HCT116 (cell line): ENCODE results near the gene KMT2E. TPM values are rescaled to one million over a fixed set of nuclear protein-coding genes. Genes with fewer than 3 reads are reported as not detected.

ENCODE experiments used
- ATAC-seq: fragments of 200-7000 bp; cut with Tn5 transposase; 2 replicates; pipeline ENCODE4 v1.9.1; 2020; ENCODE audit warnings: mild to moderate bottlenecking, moderate library complexity
- BruUV-seq: library from RNA; stranded (reverse); fragments of 400-500 nt; replicated peaks from 2 replicates; lab custom pipeline; 2021; lab: Mats Ljungman, UMichigan
- CTCF ChIA-PET: fragments of 300-600 bp; sonication (Branson Sonifier 250); formaldehyde crosslinking; loops from one replicate; lab custom pipeline; 2021; ENCODE audit warnings: antibody characterized with exemption; lab: Charles Lee
- POLR2A ChIA-PET: fragments of 300-600, 350-600 bp; sonication (Branson Sonifier 250); formaldehyde crosslinking; loops from one replicate; lab custom pipeline; 2021; ENCODE audit warnings: antibody characterized with exemption; lab: Charles Lee
- RAD21 ChIA-PET, 2 experiments: fragments of 300-600 bp; sonication (Branson Sonifier 250); formaldehyde crosslinking; loops; one replicate each; lab custom pipeline; 2023; ENCODE audit warnings: low total read pairs in 2 of 2; ENCODE audit not compliant: uncharacterized antibody in 2 of 2, unreplicated experiment in 2 of 2, low non-redundant PET in 1 of 2; lab: Charles Lee
- DNase-seq: peaks from one replicate; pipeline ENCODE4 v3.0.0-alpha.2; 2010; ENCODE audit warnings: low read depth, low spot score
- H2AFZ ChIP-seq: fragments of 200-600 bp; shearing (Covaris generic), sonication (generic); 2 replicates; pipeline ENCODE4 v1.6.1; 2017; ENCODE audit warnings: low read depth, mixed run types, mixed read lengths, antibody characterized with exemption, low read length; ENCODE audit not compliant: poor library complexity, severe bottlenecking
- H3K27ac ChIP-seq: 2 replicates; pipeline ENCODE4 v1.5.1; 2012; ENCODE audit warnings: low read depth, low read length
- H3K27me3 ChIP-seq: fragments of 200-600 bp; sonication (generic); 2 replicates; pipeline ENCODE4 v1.6.1; 2016; ENCODE audit warnings: mixed run types, low read length, mixed read lengths; ENCODE audit not compliant: insufficient read depth
- H3K36me3 ChIP-seq, 2 experiments: fragments of 200-500 bp in 1 of 2; fragments of 200-600 bp in 1 of 2; sonication (Bioruptor generic) in 1 of 2; sonication (generic) in 1 of 2; 2 replicates each; pipeline versions ENCODE4 v1.5.1 to v1.6.1; 2014 to 2016; ENCODE audit warnings: low read length in 2 of 2, inconsistent platforms in 1 of 2, mixed read lengths in 1 of 2, mixed run types in 1 of 2; ENCODE audit not compliant: insufficient read depth in 2 of 2, control insufficient read depth in 1 of 2
- H3K4me1 ChIP-seq, 2 experiments: fragments of 200-600 bp in 1 of 2; sonication (generic) in 1 of 2; 2 replicates each; pipeline versions ENCODE4 v1.5.1 to v1.6.1; 2012 to 2017; ENCODE audit warnings: low read length in 2 of 2, inconsistent platforms in 1 of 2, mild to moderate bottlenecking in 1 of 2, mixed read lengths in 1 of 2, mixed run types in 1 of 2, moderate library complexity in 1 of 2; ENCODE audit not compliant: insufficient read depth in 2 of 2, control insufficient read depth in 1 of 2
- H3K4me2 ChIP-seq: fragments of 200-600 bp; sonication (generic); 2 replicates; pipeline ENCODE4 v1.6.1; 2017; ENCODE audit warnings: mixed run types, low read length, mixed read lengths
- H3K4me3 ChIP-seq, 2 experiments: fragments of 200-600 bp in 1 of 2; sonication (generic) in 1 of 2; replicated peaks in 1 of 2; 2 replicates each; pipeline ENCODE4 v1.5.1; 2011 to 2016; ENCODE audit warnings: low read length in 2 of 2, control low read depth in 1 of 2, low read depth in 1 of 2, mild to moderate bottlenecking in 1 of 2, mixed read lengths in 1 of 2, mixed run types in 1 of 2
- H3K79me2 ChIP-seq: fragments of 200-600 bp; sonication (generic); 2 replicates; pipeline ENCODE4 v1.6.1; 2017; ENCODE audit warnings: mild to moderate bottlenecking, mixed run types, low read length, moderate library complexity, mixed read lengths; ENCODE audit not compliant: insufficient read depth
- H3K9ac ChIP-seq: fragments of 200-600 bp; sonication (generic); 2 replicates; pipeline ENCODE4 v1.6.1; 2016; ENCODE audit warnings: low read length, mixed read lengths
- H3K9me2 ChIP-seq: fragments of 200-600 bp; sonication (generic), shearing (Covaris generic); 2 replicates; pipeline ENCODE4 v1.6.1; 2017; ENCODE audit warnings: mixed run types, mild to moderate bottlenecking, moderate library complexity; ENCODE audit not compliant: insufficient read depth
- H3K9me3 ChIP-seq, 2 experiments: fragments of 200-500 bp in 1 of 2; fragments of 200-600 bp in 1 of 2; sonication (Bioruptor generic) in 1 of 2; sonication (generic) in 1 of 2; 2 replicates each; pipeline ENCODE4 v1.6.1; 2014 to 2017; ENCODE audit warnings: low read length in 2 of 2, mixed read lengths in 2 of 2, inconsistent platforms in 1 of 2, low read depth in 1 of 2, mild to moderate bottlenecking in 1 of 2, mixed run types in 1 of 2, moderate library complexity in 1 of 2; ENCODE audit not compliant: control insufficient read depth in 1 of 2, insufficient read depth in 1 of 2
- H4K20me1 ChIP-seq: fragments of 200-600 bp; sonication (generic), shearing (Covaris generic); 2 replicates; pipeline ENCODE4 v1.6.1; 2017; ENCODE audit warnings: mixed run types, mild to moderate bottlenecking, moderate library complexity; ENCODE audit not compliant: insufficient read depth
- ATF3 ChIP-seq: IDR thresholded peaks from 2 replicates; pipeline ENCODE4 v1.6.1; 2012
- CBX3 ChIP-seq: IDR thresholded peaks from 2 replicates; pipeline ENCODE4 v1.6.1; 2012; ENCODE audit warnings: low read depth
- CEBPB ChIP-seq: IDR thresholded peaks from 2 replicates; pipeline ENCODE4 v1.6.1; 2012; ENCODE audit warnings: low read depth
- CTCF ChIP-seq, 3 experiments: fragments of 200-600 bp in 1 of 3; sonication (generic) in 1 of 3; IDR thresholded peaks in 2 of 3; conservative IDR thresholded peaks in 1 of 3; 2 replicates each; pipeline ENCODE4 v1.5.1; 2012 to 2017; ENCODE audit warnings: low read depth in 2 of 3, low read length in 2 of 3, antibody characterized with exemption in 1 of 3, borderline replicate concordance in 1 of 3, control low read depth in 1 of 3, mild to moderate bottlenecking in 1 of 3, mixed read lengths in 1 of 3, mixed run types in 1 of 3, moderate library complexity in 1 of 3; ENCODE audit not compliant: insufficient read depth in 1 of 3
- EGR1 ChIP-seq: IDR thresholded peaks from 2 replicates; pipeline ENCODE4 v1.6.1; 2012; ENCODE audit warnings: low read depth
- ELF1 ChIP-seq: IDR thresholded peaks from 2 replicates; pipeline ENCODE4 v1.6.1; 2012; ENCODE audit warnings: low read depth, borderline replicate concordance
- EZH2 ChIP-seq: fragments of 200-600 bp; sonication (generic); IDR thresholded peaks from 2 replicates; pipeline ENCODE4 v1.6.1; 2017; ENCODE audit warnings: antibody characterized with exemption, mixed run types
- EZH2phosphoT487 ChIP-seq: fragments of 200-600 bp; IDR thresholded peaks from 2 replicates; pipeline ENCODE4 v1.6.1; 2018; ENCODE audit warnings: antibody characterized with exemption, borderline replicate concordance
- FOSL1 ChIP-seq: IDR thresholded peaks from 2 replicates; pipeline ENCODE4 v1.6.1; 2012; ENCODE audit warnings: low read depth
- JUND ChIP-seq: IDR thresholded peaks from 2 replicates; pipeline ENCODE4 v1.6.1; 2012
- POLR2A ChIP-seq: IDR thresholded peaks from 2 replicates; pipeline ENCODE4 v1.7.0; 2011; ENCODE audit warnings: borderline replicate concordance; ENCODE audit not compliant: insufficient read depth, insufficient read length; ENCODE audit errors: extremely low read depth
- REST ChIP-seq: IDR thresholded peaks from 2 replicates; pipeline ENCODE4 v1.6.1; 2012; ENCODE audit warnings: low read depth
- SP1 ChIP-seq: IDR thresholded peaks from 2 replicates; pipeline ENCODE4 v1.6.1; 2012; ENCODE audit warnings: low read depth
- SRF ChIP-seq: IDR thresholded peaks from 2 replicates; pipeline ENCODE4 v1.6.1; 2012; ENCODE audit warnings: low read depth
- TCF7L2 ChIP-seq: IDR thresholded peaks from 2 replicates; pipeline ENCODE4 v1.7.0; 2011; ENCODE audit warnings: borderline replicate concordance, inconsistent platforms; ENCODE audit not compliant: insufficient read depth, insufficient read length; ENCODE audit errors: extremely low read depth
- YY1 ChIP-seq: IDR thresholded peaks from 2 replicates; pipeline ENCODE4 v1.6.1; 2011; ENCODE audit warnings: low read length, low read depth, moderate library complexity, mild to moderate bottlenecking; ENCODE audit not compliant: insufficient replicate concordance; ENCODE audit errors: extremely low read depth
- ZFX ChIP-seq: fragments of 450-650 bp; IDR thresholded peaks from 2 replicates; pipeline ENCODE4 v1.6.1; 2017
- ZNF274 ChIP-seq: fragments of 200-500 bp; sonication (Bioruptor generic); IDR thresholded peaks from 2 replicates; pipeline ENCODE4 v1.6.1; 2014; ENCODE audit warnings: mild to moderate bottlenecking, low read depth, low read length, inconsistent platforms
- intact Hi-C: fragments of 100-400 bp; cut with micrococcal nuclease; formaldehyde crosslinking; loops from 2 replicates; pipeline ENCODE4 v1.10.0; 2022
- total RNA-seq: library from RNA; stranded (reverse); gene quantifications from one replicate; pipeline ENCODE4 v1.2.1, GENCODE V29; 2021; ENCODE audit not compliant: unreplicated experiment

Gene KMT2E
- total RNA-seq, 1 experiment from 2014 or later = 39.8 TPM

GRCh38 chr7:105118612-105119600 is 104.9 kb downstream of the KMT2E start:
- intact Hi-C loops = no loop called here
- no peak for ATAC-seq
- POLR2A ChIA-PET = no interaction called here

More at GRCh38 chr7:105118612-105119600, 104.9 kb downstream of the KMT2E start:
- H3K79me2 ChIP-seq = no peaks in the 10 kb centered on the region
- no peak for DNase-seq
- no peak for TF ChIP-seq YY1
- TF ChIP-seq SP1 = no peak
- no peak for TF ChIP-seq FOSL1
- TF ChIP-seq ELF1 = no peak
- TF ChIP-seq REST = no peak
- no peak for TF ChIP-seq SRF
- no peak for TF ChIP-seq EZH2
- no peak for TF ChIP-seq TCF7L2
- no peak for TF ChIP-seq ATF3
- TF ChIP-seq EZH2phosphoT487 = no peak
- no peak for TF ChIP-seq EGR1
- TF ChIP-seq CEBPB = no peak
- TF ChIP-seq ZFX = no peak
- no peak for TF ChIP-seq JUND
- no peak for TF ChIP-seq CTCF (IDR thresholded peaks at IDR 0.05 in 2 of 3, conservative IDR thresholded peaks at IDR 0.05 in 1 of 3; ENCODE audit: borderline replicate concordance in 1 of 3, insufficient read depth in 1 of 3, low read depth in 2 of 3, low read length in 2 of 3)
- TF ChIP-seq CBX3 = no peak
- TF ChIP-seq POLR2A = no peak
- no peak for TF ChIP-seq ZNF274
- TF ChIP-seq, all 23 proteins: peak for 0
- Histone ChIP-seq H2AFZ (no peak overlapping the region), H3K27me3 (no peaks in the 10 kb centered on the region), H3K9me3 (no peaks in the 10 kb centered on the region), H3K36me3 (peaks cover 0 to 12% of the 10 kb centered on the region in 2 experiments; a peak in 3 of 4 replicates), H3K27ac (no peak overlapping the region), H3K9me2 (no peaks in the 10 kb centered on the region), H3K4me1 (no peaks in the 10 kb centered on the region), H3K4me2 (no peak overlapping the region), H4K20me1 (0 out of 2 replicates have a peak, but pooled peaks cover 3% of the 10 kb centered on the region), H3K4me3 (no peak overlapping the region), H3K9ac (no peak overlapping the region)
- RAD21 ChIA-PET = no interaction called here
- BruUV-seq = no TSS peak
- CTCF ChIA-PET = no interaction called here
